ENCODE measurements around the gene PLXNA2.

DNA sequence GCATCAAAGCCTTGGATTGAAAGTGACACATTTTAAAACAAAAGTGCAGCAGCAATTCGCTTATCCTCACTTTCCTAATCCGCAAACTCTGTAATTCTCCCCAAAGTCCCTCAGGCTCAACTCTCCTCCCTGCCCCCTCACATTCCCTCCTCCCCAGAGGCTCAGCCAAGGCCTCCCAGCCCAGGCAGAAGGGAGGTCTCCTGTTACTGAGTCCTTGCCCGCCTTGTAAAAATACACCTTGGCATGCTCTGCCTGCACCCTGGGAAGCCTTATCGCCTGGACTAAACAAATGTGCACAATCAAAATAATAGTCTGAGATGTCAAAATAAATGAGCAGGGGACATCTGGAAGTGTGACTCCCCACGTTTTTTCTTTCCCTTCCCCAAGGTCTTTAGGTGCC lies 109.7 kb downstream of the PLXNA2 start:
- TF ChIP-seq POLR2AphosphoS5 (IDR thresholded peaks at IDR 0.05; ENCODE audit: low read depth, low read length) (no peak), SIN3A (IDR thresholded peaks at IDR 0.05; ENCODE audit: borderline replicate concordance, insufficient read depth, low read length) (no peak), TAF1 (IDR thresholded peaks at IDR 0.05; ENCODE audit: borderline replicate concordance, insufficient read depth, low read length) (no peak), FOXP2 (optimal IDR thresholded peaks at IDR 0.05; ENCODE audit: borderline replicate concordance, extremely low read depth, extremely low read length, insufficient read depth) (no peak)
- TF ChIP-seq, protein P1, sequence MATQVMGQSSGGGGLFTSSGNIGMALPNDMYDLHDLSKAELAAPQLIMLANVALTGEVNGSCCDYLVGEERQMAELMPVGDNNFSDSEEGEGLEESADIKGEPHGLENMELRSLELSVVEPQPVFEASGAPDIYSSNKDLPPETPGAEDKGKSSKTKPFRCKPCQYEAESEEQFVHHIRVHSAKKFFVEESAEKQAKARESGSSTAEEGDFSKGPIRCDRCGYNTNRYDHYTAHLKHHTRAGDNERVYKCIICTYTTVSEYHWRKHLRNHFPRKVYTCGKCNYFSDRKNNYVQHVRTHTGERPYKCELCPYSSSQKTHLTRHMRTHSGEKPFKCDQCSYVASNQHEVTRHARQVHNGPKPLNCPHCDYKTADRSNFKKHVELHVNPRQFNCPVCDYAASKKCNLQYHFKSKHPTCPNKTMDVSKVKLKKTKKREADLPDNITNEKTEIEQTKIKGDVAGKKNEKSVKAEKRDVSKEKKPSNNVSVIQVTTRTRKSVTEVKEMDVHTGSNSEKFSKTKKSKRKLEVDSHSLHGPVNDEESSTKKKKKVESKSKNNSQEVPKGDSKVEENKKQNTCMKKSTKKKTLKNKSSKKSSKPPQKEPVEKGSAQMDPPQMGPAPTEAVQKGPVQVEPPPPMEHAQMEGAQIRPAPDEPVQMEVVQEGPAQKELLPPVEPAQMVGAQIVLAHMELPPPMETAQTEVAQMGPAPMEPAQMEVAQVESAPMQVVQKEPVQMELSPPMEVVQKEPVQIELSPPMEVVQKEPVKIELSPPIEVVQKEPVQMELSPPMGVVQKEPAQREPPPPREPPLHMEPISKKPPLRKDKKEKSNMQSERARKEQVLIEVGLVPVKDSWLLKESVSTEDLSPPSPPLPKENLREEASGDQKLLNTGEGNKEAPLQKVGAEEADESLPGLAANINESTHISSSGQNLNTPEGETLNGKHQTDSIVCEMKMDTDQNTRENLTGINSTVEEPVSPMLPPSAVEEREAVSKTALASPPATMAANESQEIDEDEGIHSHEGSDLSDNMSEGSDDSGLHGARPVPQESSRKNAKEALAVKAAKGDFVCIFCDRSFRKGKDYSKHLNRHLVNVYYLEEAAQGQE (IDR thresholded peaks at IDR 0.05; ENCODE audit: insufficient read depth in 1 of 2, low read depth in 2 of 2, low read length in 2 of 2) = no peak
